ENCODE data around the gene ANP32E.
A peak's percentile ranks its signal among the peaks of the same experiment; 100 is the strongest.

Gene ANP32E

DNA sequence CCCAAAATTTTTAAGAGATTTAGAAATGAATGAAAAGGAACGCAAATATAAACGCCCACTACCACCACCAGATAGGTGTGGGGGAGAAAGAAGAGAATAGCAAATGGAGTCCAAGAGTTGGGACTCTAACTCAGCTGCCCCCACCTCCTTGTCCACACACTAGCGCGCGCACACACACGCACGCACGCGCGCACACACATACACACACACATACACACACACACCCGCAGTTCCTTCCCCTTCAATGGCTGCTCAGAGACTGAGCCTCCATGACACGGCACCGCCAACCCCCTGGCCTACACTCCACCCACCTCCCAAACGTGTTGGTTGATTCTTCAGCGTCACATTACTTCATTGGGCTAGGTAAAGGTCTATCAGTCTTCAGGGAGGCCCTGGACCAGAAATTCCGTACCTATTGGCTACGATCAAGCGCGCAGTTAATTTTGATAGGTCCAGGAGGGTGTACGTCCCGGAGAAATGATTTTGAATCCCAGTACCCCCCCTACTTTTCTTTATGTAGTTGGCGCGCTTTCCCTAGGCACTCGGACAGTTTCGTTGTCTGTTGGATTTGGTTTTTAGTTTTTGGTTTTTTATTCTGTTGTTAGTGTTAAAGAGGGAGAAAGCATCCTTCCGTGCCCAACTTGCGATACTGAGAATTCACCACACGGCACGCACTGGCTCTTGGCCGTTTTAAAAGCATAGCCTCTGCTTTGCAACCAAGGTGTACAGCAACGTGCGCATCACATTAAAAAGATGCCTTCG, at the start of gene ANP32E:
Gene ANP32E, minus strand, starts transcription at position 261 of the 762 bp plus-strand sequence. CDS start 326 bp downstream, outside the sequence.
- peak; percentile 96 for DNase-seq (ENCODE audit: low read depth, low spot score)

DNA sequence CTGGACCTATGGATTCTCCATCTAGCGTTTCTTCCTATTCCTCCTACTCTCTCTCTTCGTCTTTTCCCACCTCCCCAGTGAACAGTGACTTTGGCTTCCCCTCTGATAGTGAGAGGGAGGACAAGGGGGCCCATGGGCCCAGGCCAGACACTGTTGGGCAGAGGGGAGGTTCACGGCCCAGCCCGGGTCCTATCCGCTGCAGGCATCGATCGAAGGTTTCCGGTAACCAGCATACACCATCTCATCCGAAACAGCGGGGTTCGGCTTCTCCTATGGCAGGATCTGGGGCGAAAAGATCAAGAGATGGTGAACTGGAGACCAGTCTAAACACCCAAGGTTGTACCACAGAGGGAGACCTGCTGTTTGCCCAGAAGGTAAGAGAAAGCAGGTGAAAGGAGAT, 47.3 kb upstream of the ANP32E start:
- DNase-seq (ENCODE audit: low read depth, low spot score) = no peak

DNA sequence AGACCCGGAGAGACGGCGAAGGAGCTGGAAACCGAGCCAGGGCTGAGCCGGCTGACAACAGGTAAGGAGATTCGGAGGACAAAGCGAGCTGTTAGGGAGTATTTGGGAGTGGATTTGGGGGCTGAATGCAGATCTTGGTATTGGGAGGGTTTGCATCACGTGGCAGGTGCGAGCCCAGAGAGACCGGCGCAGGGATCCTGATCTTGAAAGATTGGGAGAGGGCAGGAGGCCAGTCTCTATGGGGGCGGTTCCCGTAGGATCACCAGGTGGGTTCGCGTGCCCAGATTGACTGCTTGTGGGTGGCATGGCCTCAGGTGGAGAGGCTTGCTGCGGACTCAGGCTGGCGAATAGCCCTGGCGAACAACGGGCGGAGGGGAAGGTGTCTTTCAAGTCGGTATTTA, 46.6 kb upstream of the ANP32E start:
- no peak for DNase-seq (ENCODE audit: low read depth, low spot score)

DNA sequence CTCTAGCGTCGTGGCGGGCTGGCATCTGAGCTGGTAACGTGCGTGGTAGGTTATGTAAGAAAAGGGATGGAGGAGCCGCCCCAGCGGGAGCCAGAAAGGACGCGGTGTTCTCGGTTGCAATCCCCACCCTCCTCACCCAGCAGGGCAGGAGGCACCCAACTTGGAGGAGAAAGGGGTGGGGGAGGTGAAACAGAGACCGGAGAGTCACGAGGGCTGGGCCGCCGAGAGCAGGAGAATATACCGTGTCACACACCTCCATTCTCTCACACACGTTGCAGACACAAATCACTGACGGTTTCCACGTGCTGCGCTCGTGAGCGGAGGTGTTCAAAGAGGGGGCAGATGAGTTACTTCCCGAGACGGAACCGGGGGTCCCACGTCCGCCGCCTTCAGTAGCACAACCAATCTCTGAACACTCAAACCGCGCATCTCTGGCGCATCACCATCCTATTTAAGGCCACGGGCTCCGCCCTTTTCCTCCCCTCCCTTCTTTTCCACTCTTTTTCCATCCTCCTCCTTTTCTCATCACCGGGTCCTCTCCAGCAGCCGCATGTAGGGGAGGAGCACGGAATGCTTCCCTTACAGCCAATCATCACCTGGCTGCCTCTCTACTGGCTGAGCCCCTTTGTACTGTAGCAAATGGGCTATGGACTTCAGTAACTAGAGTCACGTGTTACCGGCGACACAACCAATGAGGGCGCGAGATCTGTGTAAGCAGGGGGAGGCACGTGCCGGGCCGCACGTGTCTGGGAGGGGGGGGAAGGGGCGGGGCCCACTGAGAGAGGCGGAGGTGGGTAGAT, 46.0 kb upstream of the ANP32E start, which contains the start of gene CIART:
Gene CIART, plus strand, starts transcription at position 797 of the 800 bp plus-strand sequence. CDS start 714 bp downstream, outside the sequence.
- DNase-seq (ENCODE audit: low read depth, low spot score) = peak; percentile 95

DNA sequence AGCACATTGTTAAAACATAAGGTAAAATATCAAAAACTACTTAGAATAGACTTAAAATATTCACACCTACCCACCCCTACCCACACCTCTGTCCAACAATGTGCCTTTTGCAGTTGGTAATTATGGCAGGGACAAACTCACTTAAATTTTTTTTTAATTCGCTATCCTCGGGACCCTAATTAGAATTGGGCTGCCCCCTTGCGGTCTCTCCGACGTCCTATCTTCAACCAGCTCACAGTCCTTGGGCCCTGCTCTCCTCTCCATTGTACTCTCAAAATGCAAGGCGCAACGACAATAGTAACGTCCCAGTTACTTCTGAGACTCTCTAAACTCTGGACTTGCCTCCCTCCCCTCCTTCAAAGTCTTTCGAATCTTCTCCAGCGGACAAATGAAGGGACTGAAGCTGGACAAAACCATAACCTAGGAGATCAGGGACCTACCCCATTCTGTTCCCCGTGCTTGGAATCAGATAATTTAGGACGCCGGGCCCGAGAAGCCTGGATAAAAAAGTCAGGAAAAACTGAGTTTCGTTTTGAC, 45.4 kb upstream of the ANP32E start:
- DNase-seq (ENCODE audit: low read depth, low spot score) = no peak

DNA sequence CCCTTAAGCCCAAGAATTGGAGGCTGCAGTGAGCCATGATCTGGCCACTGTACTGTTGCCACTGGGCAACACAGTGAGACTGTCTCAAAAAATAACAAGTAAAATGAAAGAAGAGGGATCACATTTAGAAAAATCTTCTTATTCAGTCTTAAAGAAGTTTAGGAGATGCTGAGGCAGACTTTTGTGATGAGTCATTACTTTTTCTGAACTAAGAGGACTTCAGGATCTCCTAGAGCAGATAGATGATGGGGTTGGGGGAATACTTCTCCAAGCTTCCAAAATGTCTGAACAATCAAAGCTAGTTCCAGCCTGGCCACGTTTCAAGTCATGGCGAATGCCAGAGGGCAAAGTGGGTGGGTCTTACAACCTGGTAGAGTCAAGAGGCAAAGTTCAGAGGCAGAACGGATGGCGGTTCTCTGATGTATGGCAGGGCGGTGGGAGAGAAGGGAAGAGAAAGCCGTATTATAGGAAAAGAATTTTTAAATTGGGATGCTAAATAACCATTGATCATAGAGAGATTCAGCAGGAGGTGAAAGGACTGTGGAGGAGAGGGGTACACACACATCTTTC, 44.3 kb upstream of the ANP32E start:
- no peak for DNase-seq (ENCODE audit: low read depth, low spot score)

DNA sequence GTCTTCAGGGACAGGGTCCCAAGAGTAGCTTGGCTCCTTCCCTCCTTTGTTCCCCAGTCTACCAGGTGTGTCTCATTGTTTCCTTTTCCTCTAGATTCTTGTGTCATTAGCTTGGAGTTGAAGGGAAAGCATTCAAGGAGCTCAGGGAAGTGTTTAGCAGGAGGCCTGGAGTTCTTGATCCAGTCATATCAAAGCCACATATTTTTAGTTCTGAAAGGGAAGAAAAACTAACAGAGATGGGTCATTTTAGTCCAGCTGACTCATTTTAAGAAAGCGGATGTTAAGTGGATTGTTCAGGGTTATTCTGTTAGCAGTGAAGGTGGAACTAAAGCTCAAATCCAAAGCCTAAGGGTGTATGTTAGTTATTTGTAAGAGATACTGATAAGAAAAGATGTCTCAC, 37.4 kb upstream of the ANP32E start:
- DNase-seq (ENCODE audit: low read depth, low spot score) = no peak

DNA sequence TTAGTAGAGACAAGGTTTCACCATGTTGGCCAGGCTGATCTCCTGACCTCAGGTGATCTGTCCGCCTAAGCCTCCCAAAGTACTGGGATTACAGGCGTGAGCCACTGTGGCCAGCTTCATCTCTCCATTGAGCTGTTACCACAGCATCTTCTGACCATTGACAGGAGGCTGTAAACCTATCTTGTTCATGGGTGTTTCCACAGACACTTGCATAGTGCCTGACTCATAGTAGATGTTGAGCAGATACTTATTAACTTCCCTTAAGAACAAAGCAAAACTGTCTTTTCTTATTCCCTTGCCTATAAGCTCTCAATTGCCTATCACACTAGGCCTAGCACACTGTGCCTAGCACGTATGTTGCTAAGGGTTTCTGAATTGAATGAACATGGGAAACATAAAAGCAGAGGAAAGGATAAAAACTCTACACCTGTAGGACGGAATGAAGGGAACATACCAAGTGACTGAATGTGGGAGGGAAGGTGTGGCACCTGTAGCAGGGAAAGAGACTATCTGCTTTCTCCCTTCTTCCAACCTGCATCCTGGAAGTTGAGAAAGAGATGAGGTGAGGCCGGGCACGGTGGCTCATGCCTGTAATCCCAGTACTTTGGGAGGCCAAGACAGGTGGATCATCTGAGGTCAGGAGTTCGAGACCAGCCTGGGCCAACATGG, 35.5 kb upstream of the ANP32E start:
- no peak for DNase-seq (ENCODE audit: low read depth, low spot score)

DNA sequence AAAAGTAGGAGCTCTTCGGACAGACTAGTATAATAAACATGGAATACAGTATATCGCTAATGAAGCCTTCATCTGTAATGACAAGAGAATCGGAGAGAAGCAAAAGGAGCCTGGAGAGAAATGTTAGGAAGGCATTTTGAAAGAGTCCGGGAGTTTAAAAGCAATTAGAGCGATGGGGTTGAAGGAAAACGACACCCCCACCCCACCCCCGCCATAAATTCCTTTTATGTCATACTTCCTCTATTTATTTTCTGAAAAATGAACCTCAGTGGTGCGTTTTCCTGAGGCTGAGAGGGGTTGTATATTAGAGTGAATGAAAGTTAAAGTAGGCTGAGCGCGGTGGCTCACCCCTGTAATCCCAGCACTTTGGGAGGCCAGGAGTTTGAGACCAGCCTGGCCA, 33.5 kb upstream of the ANP32E start:
- no peak for DNase-seq (ENCODE audit: low read depth, low spot score)

DNA sequence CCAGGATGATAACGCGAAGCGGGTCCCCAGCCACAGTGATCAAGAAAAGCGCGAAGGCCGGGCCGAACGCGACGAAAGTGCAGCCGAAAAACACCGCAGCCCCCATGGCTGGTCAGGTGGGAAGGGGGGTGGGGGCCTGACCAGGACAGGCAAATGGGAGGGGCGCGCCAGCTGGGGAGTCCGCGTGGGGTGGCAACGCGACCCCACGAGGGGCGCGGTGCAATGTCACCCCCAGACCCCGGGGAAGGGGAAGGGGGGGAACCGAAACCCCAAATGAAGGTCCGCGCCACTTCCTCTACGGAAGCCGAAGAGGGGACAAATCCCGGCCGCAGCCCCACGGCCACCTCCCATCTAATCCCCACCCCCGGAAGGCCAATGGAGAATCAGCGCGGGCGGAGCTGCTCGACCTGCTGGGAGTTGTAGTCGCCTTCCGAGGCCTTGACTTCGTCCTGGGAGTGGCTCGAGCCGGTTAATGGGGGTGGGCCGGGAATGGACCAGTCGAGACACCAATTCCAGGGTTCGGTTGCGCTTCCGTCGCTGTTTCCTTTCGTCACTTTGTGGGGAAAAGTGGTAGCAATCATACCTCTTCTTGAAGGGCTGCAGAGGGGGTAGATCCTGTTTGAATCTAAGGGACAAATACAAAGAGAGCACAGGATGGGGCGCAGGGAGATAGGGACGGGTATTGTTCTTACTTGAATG, 32.9 kb upstream of the ANP32E start, which contains the start of gene APH1A:
Gene APH1A, minus strand, starts transcription at position 312 of the 699 bp plus-strand sequence. Its CDS starts 206 bp downstream, at position 106.
- peak; percentile 83 for DNase-seq (ENCODE audit: low read depth, low spot score)

DNA sequence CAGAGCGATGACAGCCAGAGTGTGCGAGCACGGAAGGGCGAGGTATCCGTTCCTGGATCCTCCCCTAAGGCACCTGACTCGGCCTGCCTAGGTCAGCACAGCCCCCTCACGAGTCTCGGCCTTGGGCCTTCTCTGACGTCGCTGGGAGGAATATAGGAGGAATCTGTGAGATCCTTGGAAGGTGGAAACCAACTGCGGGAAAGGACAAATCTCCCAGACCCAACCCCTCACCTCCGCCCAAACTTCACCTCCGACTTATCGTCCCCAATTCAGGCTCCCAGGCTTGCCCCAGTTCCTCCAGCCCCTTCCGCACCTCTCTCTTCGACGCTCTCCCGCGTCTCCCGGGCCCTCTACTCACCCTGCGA, 32.4 kb upstream of the ANP32E start:
- no peak for DNase-seq (ENCODE audit: low read depth, low spot score)

DNA sequence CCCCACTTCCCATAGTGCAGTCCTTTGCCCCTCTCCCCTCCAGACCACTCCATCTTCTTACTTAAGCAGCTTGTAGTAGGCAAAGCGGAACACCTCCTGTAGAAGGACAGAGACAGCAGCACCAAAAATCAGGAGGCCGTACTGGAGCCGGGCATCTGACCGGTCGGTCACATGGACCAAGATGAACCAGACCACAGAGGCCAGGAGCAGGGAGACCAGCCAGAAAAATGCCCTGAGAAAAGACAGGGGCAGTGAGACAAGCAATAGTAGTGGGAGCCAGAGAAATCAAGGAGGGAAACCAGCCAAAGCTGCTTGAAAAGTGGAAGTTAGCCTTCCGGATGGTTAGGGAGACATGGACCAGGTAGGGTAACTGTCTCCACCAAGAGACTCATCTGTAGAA, 32.0 kb upstream of the ANP32E start:
- DNase-seq (ENCODE audit: low read depth, low spot score) = no peak

DNA sequence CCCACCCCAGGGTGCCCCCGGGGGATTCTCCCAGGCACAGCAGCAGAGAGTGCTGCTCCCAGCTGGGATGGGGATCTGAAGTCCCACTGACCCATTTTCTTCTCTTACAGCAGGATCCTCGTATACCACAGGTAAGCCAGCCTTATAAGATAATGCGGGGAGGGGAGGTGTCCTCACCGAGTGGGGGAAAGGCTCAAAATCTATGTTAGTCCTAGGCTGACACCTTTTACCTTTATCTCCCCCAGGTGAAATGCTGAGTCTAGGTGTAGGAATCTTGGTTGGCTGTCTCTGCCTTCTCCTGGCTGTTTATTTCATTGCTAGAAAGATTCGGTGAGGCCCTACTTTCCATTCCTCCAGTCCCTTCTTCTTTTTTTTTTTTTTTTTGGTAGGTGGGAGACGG, 27.6 kb upstream of the ANP32E start:
- no peak for DNase-seq (ENCODE audit: low read depth, low spot score)

DNA sequence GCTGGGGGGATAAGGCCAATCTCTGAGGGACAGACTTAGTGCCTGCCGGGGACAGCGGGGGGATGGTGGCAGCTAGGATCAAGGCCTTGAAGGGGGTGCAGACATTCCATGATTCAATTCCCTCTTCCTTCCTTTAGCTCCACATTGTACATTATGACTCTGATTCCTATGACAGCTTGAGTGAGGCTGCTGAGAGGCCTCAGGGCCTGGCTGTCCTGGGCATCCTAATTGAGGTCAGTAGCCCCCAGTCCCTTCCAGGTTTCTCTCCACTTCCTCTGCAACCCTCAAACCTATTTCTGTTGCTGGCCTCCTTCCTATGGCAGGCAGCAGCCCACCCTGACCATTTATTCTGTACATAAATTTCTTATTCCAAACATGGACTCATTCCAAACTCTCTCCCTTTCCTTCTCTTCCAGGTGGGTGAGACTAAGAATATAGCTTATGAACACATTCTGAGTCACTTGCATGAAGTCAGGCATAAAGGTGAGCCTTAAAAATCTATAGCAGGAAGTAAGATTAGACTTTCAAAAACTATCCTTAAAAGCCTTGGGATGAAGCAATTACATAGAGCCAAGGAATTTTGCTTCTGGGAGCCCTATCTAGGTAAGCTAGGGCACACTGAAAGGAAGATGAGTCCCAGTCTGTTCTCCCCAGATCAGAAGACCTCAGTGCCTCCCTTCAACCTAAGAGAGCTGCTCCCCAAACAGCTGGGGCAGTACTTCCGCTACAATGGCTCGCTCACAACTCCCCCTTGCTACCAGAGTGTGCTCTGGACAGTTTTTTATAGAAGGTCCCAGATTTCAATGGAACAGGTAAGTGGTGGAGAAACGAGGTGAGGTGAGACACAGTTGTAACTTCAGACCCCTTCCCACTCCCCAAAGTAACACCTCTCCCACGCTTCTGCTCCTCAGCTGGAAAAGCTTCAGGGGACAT, 26.7 kb upstream of the ANP32E start:
- DNase-seq (ENCODE audit: low read depth, low spot score) = no peak

DNA sequence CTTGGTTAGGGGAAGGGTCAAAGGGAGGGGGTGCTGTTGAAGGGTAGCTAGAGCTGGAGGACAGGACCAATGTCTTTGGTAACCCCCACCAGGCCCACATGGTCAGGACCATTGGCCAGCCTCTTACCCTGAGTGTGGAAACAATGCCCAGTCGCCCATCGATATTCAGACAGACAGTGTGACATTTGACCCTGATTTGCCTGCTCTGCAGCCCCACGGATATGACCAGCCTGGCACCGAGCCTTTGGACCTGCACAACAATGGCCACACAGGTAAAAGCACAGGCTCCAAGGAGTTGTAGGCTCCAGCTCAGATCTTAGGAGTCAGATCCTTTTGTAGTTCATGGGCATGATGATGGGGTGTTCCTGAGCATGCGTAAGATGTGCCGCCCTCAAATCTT, 25.5 kb upstream of the ANP32E start:
- DNase-seq (ENCODE audit: low read depth, low spot score) = no peak

DNA sequence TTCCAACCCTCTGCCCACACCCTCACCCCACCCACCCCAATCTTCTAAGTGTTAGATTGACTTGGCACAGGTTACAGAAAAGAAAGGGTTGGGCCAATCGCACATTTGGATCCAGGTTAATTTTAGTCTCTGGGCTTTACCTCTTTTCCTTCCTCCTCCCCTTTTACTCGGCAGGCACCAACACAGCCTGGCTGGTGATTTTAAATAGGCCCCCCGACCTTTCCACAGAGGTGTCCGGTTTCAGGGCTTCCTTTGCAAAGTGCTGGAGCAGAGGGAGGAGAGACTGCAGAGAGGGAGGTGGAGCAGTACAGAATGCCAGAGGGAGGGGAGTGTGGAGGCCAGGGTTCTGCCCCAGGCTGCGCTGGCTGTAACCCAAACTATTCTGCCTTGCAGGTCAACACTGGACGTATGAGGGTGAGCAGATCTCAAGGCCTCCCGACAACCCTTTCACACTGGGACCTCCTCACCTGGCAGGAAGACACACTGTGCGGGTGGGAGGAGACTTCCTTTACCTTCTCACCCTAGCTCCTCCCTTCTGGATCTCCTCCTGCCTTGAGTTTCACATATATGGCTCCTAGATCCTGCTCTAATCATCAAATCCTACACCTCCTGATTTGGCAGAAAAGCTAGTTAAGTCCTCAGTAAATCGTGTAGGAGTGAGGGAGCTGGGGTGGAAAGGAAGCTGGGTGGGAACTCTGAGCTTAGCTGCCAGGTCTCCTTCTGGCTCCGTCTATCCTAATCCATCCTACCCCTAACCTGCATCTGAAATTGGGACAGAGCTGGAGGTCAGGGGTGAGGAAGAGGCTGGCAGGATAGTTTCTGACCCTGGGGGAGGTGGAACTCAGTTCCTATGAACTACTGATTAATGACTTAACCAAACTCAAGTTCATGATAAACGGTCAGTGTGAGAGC, 24.1 kb upstream of the ANP32E start:
- no peak for DNase-seq (ENCODE audit: low read depth, low spot score)

DNA sequence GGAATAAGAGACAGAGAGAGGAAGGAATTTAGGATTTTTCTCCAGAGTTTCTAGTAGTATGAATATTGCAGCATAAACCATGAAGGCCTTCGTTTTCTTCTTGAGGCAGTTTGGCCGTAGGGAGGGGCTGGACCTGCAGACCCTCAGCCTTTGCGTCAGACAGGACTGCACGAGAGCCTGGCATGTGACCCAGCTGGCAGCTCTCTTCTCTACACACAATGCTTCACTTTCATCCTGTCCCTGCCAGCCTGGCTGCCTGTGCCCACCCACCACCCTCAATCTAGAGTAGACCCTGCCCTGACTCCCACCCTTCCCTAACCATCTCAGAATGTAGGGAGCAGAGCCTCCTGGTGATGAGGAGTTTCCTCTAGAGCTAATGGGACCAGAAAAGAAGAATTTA, 23.3 kb upstream of the ANP32E start:
- DNase-seq (ENCODE audit: low read depth, low spot score) = no peak

DNA sequence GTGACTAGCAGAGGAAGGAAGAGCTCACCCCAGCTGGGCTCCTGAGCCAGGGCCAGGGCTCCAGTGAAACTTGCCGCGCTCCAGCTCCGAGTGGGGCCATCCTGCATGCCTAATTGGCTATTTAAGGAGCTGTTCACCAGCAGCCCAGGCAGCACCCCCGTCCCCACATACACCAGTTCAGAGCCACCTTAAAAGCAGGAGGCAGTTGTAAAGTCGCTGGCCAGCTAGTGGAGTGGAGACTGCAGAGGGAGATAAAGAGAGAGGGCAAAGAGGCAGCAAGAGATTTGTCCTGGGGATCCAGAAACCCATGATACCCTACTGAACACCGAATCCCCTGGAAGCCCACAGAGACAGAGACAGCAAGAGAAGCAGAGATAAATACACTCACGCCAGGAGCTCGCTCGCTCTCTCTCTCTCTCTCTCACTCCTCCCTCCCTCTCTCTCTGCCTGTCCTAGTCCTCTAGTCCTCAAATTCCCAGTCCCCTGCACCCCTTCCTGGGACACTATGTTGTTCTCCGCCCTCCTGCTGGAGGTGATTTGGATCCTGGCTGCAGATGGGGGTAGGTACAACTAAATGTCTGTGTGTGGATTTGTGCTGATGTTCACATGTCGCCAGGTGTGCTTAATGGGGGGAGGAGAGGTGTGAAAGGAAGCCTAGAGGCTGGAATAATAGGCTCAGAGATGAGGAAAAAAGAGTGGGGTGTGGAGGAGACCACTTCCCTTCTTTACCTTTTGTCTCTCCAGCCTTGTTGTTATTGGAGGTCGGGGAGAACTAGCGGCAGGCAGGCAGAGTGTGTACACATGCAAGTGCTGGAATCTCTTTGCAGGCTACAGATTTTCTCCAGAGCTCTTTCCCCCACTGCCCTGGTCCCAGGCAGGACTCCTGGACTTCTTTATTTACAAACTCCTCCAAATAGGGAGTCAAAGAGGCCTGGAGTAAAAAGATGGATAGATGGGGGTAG, 22.0 kb upstream of the ANP32E start, which contains the start of gene CA14:
Gene CA14, plus strand, starts transcription at position 151 of the 962 bp plus-strand sequence. Its CDS starts 355 bp downstream, at position 506.
- no peak for DNase-seq (ENCODE audit: low read depth, low spot score)
